CD14-positive monocyte (primary cell): ENCODE data around the gene CLN5. TPM values are rescaled to one million over a fixed set of nuclear protein-coding genes. Genes with fewer than 3 reads are reported as not detected.

Experiments used
- DNase-seq, 3 donors: peaks; one replicate each; pipeline ENCODE4 v3.0.0-alpha.2; 2011 to 2022
- H2AFZ ChIP-seq: 2 replicates; pipeline ENCODE4 v1.6.0; 2012; ENCODE audit warnings: mild to moderate bottlenecking, low read depth, low read length, inconsistent platforms; ENCODE audit not compliant: insufficient read depth, poor library complexity, severe bottlenecking
- H3K27ac ChIP-seq, 2 donors: 1 replicate in 1 of 2; 2 replicates in 1 of 2; pipeline ENCODE4 v1.5.1; 2012 to 2013; ENCODE audit warnings: low read length in 2 of 2, control low read depth in 1 of 2, inconsistent platforms in 1 of 2, low read depth in 1 of 2, mild to moderate bottlenecking in 1 of 2
- H3K27me3 ChIP-seq, 2 donors: one replicate each; pipeline versions ENCODE4 v1.6.0 to v1.6.1; 2011 to 2013; ENCODE audit warnings: low read length in 2 of 2; ENCODE audit not compliant: control insufficient read depth in 2 of 2, insufficient read depth in 2 of 2
- H3K36me3 ChIP-seq, 2 donors: replicated peaks in 1 of 2; 1 replicate in 1 of 2; 2 replicates in 1 of 2; pipeline versions ENCODE4 v1.5.1 to v1.6.1; 2012 to 2013; ENCODE audit warnings: low read length in 2 of 2, control low read depth in 1 of 2, inconsistent platforms in 1 of 2, mild to moderate bottlenecking in 1 of 2; ENCODE audit not compliant: insufficient read depth in 2 of 2, control insufficient read depth in 1 of 2
- H3K4me1 ChIP-seq, 2 donors: 1 replicate in 1 of 2; 2 replicates in 1 of 2; pipeline versions ENCODE4 v1.5.1 to v1.6.1; 2012 to 2013; ENCODE audit warnings: low read length in 2 of 2, control low read depth in 1 of 2, inconsistent platforms in 1 of 2, mild to moderate bottlenecking in 1 of 2, moderate library complexity in 1 of 2; ENCODE audit not compliant: insufficient read depth in 2 of 2, control insufficient read depth in 1 of 2
- H3K4me2 ChIP-seq: replicated peaks from 2 replicates; pipeline ENCODE3; 2012; ENCODE audit warnings: low read length, moderate library complexity, mild to moderate bottlenecking; ENCODE audit not compliant: poor library complexity, severe bottlenecking; ENCODE audit errors: extremely low read depth
- H3K4me3 ChIP-seq, 3 experiments: fragments of 200-600 bp in 1 of 3; sonication (generic) in 1 of 3; replicated peaks in 1 of 3; 1 replicate in 2 of 3; 2 replicates in 1 of 3; pipeline ENCODE4 v1.5.1; 2011 to 2013; ENCODE audit warnings: low read length in 3 of 3, mild to moderate bottlenecking in 3 of 3, control low read depth in 2 of 3, low read depth in 2 of 3, inconsistent platforms in 1 of 3, moderate library complexity in 1 of 3
- H3K79me2 ChIP-seq: 2 replicates; pipeline ENCODE4 v1.6.0; 2012; ENCODE audit warnings: mild to moderate bottlenecking, control low read depth, inconsistent platforms, low read length, moderate library complexity; ENCODE audit not compliant: insufficient read depth
- H3K9ac ChIP-seq: 2 replicates; pipeline ENCODE4 v1.6.0; 2017; ENCODE audit warnings: low read length, mild to moderate bottlenecking; ENCODE audit not compliant: insufficient read depth, poor library complexity, severe bottlenecking
- H3K9me3 ChIP-seq, 2 donors: replicated peaks in 1 of 2; 1 replicate in 1 of 2; 2 replicates in 1 of 2; pipeline versions ENCODE4 v1.5.1 to v1.6.1; 2012 to 2013; ENCODE audit warnings: low read length in 2 of 2, control low read depth in 1 of 2; ENCODE audit not compliant: control insufficient read depth in 1 of 2, insufficient read depth in 1 of 2
- H4K20me1 ChIP-seq: 2 replicates; pipeline ENCODE4 v1.6.0; 2012; ENCODE audit warnings: mild to moderate bottlenecking, low read length, control low read depth, moderate library complexity; ENCODE audit not compliant: insufficient read depth
- H3K27ac Mint-ChIP-seq, 7 donors: one replicate each; pipeline ENCODE4 v1.8.0; 2020; ENCODE audit warnings: mild to moderate bottlenecking in 7 of 7, mixed read lengths in 7 of 7, moderate library complexity in 6 of 7, inconsistent platforms in 2 of 7
- H3K27me3 Mint-ChIP-seq, 3 donors: one replicate each; pipeline ENCODE4 v1.8.0; 2021 to 2022; ENCODE audit warnings: low read depth in 3 of 3, mild to moderate bottlenecking in 3 of 3, mixed read lengths in 3 of 3, moderate library complexity in 3 of 3, inconsistent platforms in 1 of 3
- H3K36me3 Mint-ChIP-seq, 2 donors: one replicate each; pipeline ENCODE4 v1.8.0; 2020; ENCODE audit warnings: mixed read lengths in 2 of 2, inconsistent platforms in 1 of 2, mild to moderate bottlenecking in 1 of 2
- H3K4me1 Mint-ChIP-seq: one replicate; pipeline ENCODE4 v1.8.0; 2020; ENCODE audit warnings: mild to moderate bottlenecking, mixed read lengths
- H3K4me3 Mint-ChIP-seq, 2 donors: one replicate each; pipeline ENCODE4 v1.8.0; 2020; ENCODE audit warnings: mild to moderate bottlenecking in 2 of 2, mixed read lengths in 2 of 2, moderate library complexity in 1 of 2
- H3K9me3 Mint-ChIP-seq, 7 donors: one replicate each; pipeline ENCODE4 v1.8.0; 2020 to 2022; ENCODE audit warnings: mixed read lengths in 7 of 7, mild to moderate bottlenecking in 6 of 7, moderate library complexity in 6 of 7, inconsistent platforms in 2 of 7
- WGBS: methylation state at CpG from one replicate; pipeline ENCODE4 v1.1.5; 2013; ENCODE audit warnings: missing lambda C conversion rate; ENCODE audit not compliant: insufficient coverage; 5-methylcytosine and 5-hydroxymethylcytosine counted together
- intact Hi-C, 2 donors: fragments of 100-400 bp; cut with micrococcal nuclease; formaldehyde crosslinking; loops; one replicate each; pipeline versions ENCODE4 v1.15.0 to v1.15.1; 2023
- polyA plus RNA-seq, 3 donors: library from polyadenylated mRNA; depleted of rRNA in 1 of 3; unstranded in 2 of 3; stranded (reverse) in 1 of 3; fragments of 300-500 nt in 2 of 3; fragments of >200 nt in 1 of 3; fragmentation: Illumina TruSeq in 2 of 3; gene quantifications; 1 replicate in 2 of 3; 2 replicates in 1 of 3; pipeline ENCODE4 v1.2.3, GENCODE V29; 2012 to 2021
- TF ChIP-seq, protein P1 (sequence below): fragments of 200-600 bp; IDR thresholded peaks from one replicate; pipeline ENCODE4 v1.8.0; 2022; ENCODE audit warnings: antibody characterized with exemption, mild to moderate bottlenecking

Gene CLN5
- polyA plus RNA-seq, 3 donors, result 9.8 to 22.1 (median 21.5) TPM

DNA sequence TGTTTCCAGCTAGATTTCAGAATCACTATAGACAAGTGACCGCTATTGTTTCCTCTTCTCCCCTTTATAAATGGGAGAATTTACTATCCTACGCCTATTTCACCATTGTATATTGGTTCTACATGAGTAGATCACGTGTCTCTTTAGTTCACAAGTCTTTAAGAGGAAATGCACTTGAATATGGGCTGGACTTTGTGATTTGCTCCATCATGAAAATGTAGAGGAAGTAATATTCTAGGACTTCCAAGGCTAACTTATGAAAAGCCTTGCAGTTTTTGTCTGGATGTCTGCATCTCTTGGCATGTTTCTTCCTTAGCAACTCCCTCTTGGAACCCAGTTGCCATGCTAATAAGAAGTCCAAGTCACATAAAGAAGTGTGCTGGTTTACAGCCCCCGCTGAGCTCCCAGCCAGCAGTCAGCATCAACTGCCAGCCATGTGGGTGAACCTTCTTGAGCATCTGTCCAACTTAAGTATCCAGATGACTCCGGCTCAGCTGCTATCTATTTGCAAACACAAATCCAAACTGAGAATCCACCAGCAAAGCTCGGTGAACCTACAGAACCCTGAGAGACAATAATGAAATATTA lies 39.9 kb downstream of the CLN5 start:
- Histone ChIP-seq H3K4me1 (peaks cover 0 to 7% of the 10 kb centered on the region in 2 donors), H3K79me2 (peaks cover 6% of the 10 kb centered on the region), H3K9ac (no peak overlapping the region), H3K27me3 (no peaks in the 10 kb centered on the region), H3K9me3 (peaks cover 0 to 2% of the 10 kb centered on the region in 2 donors), H3K36me3 (no peaks in the 10 kb centered on the region), H3K4me2 (no peak overlapping the region), H3K4me3 (no peak overlapping the region), H2AFZ (no peak overlapping the region), H4K20me1 (no peaks in the 10 kb centered on the region), H3K27ac (no peak overlapping the region)
- peaks cover 12% of the 10 kb centered on the region for H3K4me1 Mint-ChIP-seq
- intact Hi-C loops, result no loop called here
- TF ChIP-seq, protein P1, sequence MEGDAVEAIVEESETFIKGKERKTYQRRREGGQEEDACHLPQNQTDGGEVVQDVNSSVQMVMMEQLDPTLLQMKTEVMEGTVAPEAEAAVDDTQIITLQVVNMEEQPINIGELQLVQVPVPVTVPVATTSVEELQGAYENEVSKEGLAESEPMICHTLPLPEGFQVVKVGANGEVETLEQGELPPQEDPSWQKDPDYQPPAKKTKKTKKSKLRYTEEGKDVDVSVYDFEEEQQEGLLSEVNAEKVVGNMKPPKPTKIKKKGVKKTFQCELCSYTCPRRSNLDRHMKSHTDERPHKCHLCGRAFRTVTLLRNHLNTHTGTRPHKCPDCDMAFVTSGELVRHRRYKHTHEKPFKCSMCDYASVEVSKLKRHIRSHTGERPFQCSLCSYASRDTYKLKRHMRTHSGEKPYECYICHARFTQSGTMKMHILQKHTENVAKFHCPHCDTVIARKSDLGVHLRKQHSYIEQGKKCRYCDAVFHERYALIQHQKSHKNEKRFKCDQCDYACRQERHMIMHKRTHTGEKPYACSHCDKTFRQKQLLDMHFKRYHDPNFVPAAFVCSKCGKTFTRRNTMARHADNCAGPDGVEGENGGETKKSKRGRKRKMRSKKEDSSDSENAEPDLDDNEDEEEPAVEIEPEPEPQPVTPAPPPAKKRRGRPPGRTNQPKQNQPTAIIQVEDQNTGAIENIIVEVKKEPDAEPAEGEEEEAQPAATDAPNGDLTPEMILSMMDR, result no peak
- 100% methylated on average over 1 of the region's 6 CpGs for WGBS
- peaks cover 0 to 6% (median 3%) of the 10 kb centered on the region in 7 donors for H3K9me3 Mint-ChIP-seq
- H3K4me3 Mint-ChIP-seq, result no peak overlapping the region
- H3K27me3 Mint-ChIP-seq, result peaks cover 2 to 7% (median 5%) of the 10 kb centered on the region in 3 donors
- H3K36me3 Mint-ChIP-seq, result peaks cover 0 to 2% of the 10 kb centered on the region in 2 donors
- H3K27ac Mint-ChIP-seq, result peak overlapping the region in 1 of 7 donors; percentile 50
- DNase-seq, result no peak

GRCh38 chr13:77033717-77034302 lies 41.9 kb downstream of the CLN5 start:
- Histone ChIP-seq H3K79me2 (no peaks in the 10 kb centered on the region), H3K27ac (no peak overlapping the region), H3K4me1 (no peaks in the 10 kb centered on the region), H2AFZ (no peak overlapping the region), H4K20me1 (no peaks in the 10 kb centered on the region), H3K4me3 (no peak overlapping the region), H3K9ac (no peak overlapping the region), H3K9me3 (peaks cover 0 to 2% of the 10 kb centered on the region in 2 donors), H3K36me3 (no peaks in the 10 kb centered on the region), H3K27me3 (no peaks in the 10 kb centered on the region), H3K4me2 (no peak overlapping the region)
- peaks cover 0 to 3% (median 2%) of the 10 kb centered on the region in 3 donors for H3K27me3 Mint-ChIP-seq
- H3K4me1 Mint-ChIP-seq, result no peaks in the 10 kb centered on the region
- H3K36me3 Mint-ChIP-seq, result peaks cover 0 to under 1% of the 10 kb centered on the region in 2 donors
- H3K9me3 Mint-ChIP-seq, result peaks cover 0 to 9% (median 2%) of the 10 kb centered on the region in 7 donors
- WGBS, result no CpG with 5 or more reads among the region's 4 CpGs
- intact Hi-C loops, result no loop called here
- TF ChIP-seq, protein P1, result no peak
- H3K4me3 Mint-ChIP-seq, result no peak overlapping the region
- H3K27ac Mint-ChIP-seq, result no peak overlapping the region
- DNase-seq, result no peak
